ENCODE measurements around the gene P2RX6. TPM values are rescaled to one million over a fixed set of nuclear protein-coding genes. Genes with fewer than 3 reads are reported as not detected.
"Not testable (repeated sequence)": the region's sequence is repeated elsewhere in the genome, so short reads cannot be mapped to it uniquely, and the experiment has no call there.

P2RX6 gene
- total RNA-seq, 2 experiments from 2014 or later: 0.22 to 0.25 TPM

- Mint-ChIP-seq H3K9me3 (no peaks in the 10 kb centered on the region), H3K4me3 (no peak overlapping the region), H3K36me3 (ENCODE audit: low read depth) (no peaks in the 10 kb centered on the region), H3K27ac (no peak overlapping the region), H3K27me3 (peaks cover 19% of the 10 kb centered on the region), H3K4me1 (ENCODE audit: low read depth) (peaks cover 15% of the 10 kb centered on the region)
- POLR2A ChIA-PET: interaction anchor here (0.9 to 1.0 kb wide), 2 partner anchors 8 to 818 kb away, joined by 3 to 4 read pairs; no protein-coding TSS in a partner anchor
- ATAC-seq (no peak), DNase-seq (no peak)
- TF ChIP-seq, protein P1, sequence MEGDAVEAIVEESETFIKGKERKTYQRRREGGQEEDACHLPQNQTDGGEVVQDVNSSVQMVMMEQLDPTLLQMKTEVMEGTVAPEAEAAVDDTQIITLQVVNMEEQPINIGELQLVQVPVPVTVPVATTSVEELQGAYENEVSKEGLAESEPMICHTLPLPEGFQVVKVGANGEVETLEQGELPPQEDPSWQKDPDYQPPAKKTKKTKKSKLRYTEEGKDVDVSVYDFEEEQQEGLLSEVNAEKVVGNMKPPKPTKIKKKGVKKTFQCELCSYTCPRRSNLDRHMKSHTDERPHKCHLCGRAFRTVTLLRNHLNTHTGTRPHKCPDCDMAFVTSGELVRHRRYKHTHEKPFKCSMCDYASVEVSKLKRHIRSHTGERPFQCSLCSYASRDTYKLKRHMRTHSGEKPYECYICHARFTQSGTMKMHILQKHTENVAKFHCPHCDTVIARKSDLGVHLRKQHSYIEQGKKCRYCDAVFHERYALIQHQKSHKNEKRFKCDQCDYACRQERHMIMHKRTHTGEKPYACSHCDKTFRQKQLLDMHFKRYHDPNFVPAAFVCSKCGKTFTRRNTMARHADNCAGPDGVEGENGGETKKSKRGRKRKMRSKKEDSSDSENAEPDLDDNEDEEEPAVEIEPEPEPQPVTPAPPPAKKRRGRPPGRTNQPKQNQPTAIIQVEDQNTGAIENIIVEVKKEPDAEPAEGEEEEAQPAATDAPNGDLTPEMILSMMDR (IDR thresholded peaks at IDR 0.05): no peak
- intact Hi-C loops (cut with micrococcal nuclease): loop anchor here (10.0 kb wide), 1 partner anchor 48 kb away; no protein-coding TSS in a partner anchor
- CTCF ChIA-PET: no interaction called here
Observed at GRCh38 chr22:21047035-21047661, 32.2 kb downstream of the P2RX6 start.

- Mint-ChIP-seq H3K27ac (no peak overlapping the region), H3K4me1 (ENCODE audit: low read depth) (peaks cover 15% of the 10 kb centered on the region), H3K9me3 (no peaks in the 10 kb centered on the region), H3K4me3 (no peak overlapping the region), H3K27me3 (peaks cover 18% of the 10 kb centered on the region), H3K36me3 (ENCODE audit: low read depth) (no peaks in the 10 kb centered on the region)
- CTCF ChIA-PET: no interaction called here
- TF ChIP-seq, protein P1 (IDR thresholded peaks at IDR 0.05): no peak
- POLR2A ChIA-PET: interaction anchor here (0.9 kb wide), 1 partner anchor 8 kb away, joined by 3 read pairs; no protein-coding TSS in a partner anchor
- DNase-seq (no peak), ATAC-seq (no peak)
- intact Hi-C loops (cut with micrococcal nuclease): loop anchor here (10.0 kb wide), 1 partner anchor 47 kb away; no protein-coding TSS in a partner anchor
Observed at GRCh38 chr22:21047730-21048129, 32.8 kb downstream of the P2RX6 start.

- H3K27me3 Mint-ChIP-seq: peaks cover 11% of the 10 kb centered on the region
Observed at GRCh38 chr22:21048448-21048847, 33.5 kb downstream of the P2RX6 start.

DNA sequence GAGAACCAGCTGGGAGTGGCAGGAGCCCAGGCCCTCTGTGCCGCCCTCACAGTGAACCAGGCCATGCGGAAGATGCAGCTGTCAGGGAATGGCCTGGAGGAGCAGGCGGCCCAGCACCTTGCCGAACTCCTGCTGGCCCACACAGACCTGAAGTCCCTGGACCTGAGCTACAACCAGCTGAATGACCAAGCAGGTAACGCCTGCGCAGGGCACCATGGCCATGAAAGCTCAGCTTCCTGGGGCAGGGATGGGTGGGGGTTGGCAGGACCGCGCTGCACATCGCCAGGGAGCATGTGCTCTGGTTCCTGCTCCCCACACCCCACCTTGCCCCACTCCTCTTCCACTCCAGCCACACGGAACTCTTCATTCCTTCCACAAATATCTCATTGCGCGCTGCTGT is 34.0 kb downstream of the P2RX6 start:
- POLR2A ChIA-PET; H3K4me3 Mint-ChIP-seq; H3K36me3 Mint-ChIP-seq (ENCODE audit: low read depth); H3K27ac Mint-ChIP-seq; CTCF ChIA-PET; H3K9me3 Mint-ChIP-seq; ATAC-seq; DNase-seq: not testable (repeated sequence)
- intact Hi-C loops (cut with micrococcal nuclease): loop anchor here (10.0 kb wide), 1 partner anchor 46 kb away; no protein-coding TSS in a partner anchor
- peaks cover 11% of the 10 kb centered on the region for H3K27me3 Mint-ChIP-seq
- H3K4me1 Mint-ChIP-seq (ENCODE audit: low read depth): peaks cover 15% of the 10 kb centered on the region

More at GRCh38 chr22:21048448-21048847, 33.5 kb downstream of the P2RX6 start:
- POLR2A ChIA-PET; H3K9me3 Mint-ChIP-seq; H3K36me3 Mint-ChIP-seq (ENCODE audit: low read depth); DNase-seq; H3K27ac Mint-ChIP-seq; CTCF ChIA-PET; H3K4me3 Mint-ChIP-seq; ATAC-seq: not testable (repeated sequence)
- H3K4me1 Mint-ChIP-seq (ENCODE audit: low read depth): peaks cover 15% of the 10 kb centered on the region
- intact Hi-C loops (cut with micrococcal nuclease): loop anchor here (10.0 kb wide), 1 partner anchor 46 kb away; no protein-coding TSS in a partner anchor

DNA sequence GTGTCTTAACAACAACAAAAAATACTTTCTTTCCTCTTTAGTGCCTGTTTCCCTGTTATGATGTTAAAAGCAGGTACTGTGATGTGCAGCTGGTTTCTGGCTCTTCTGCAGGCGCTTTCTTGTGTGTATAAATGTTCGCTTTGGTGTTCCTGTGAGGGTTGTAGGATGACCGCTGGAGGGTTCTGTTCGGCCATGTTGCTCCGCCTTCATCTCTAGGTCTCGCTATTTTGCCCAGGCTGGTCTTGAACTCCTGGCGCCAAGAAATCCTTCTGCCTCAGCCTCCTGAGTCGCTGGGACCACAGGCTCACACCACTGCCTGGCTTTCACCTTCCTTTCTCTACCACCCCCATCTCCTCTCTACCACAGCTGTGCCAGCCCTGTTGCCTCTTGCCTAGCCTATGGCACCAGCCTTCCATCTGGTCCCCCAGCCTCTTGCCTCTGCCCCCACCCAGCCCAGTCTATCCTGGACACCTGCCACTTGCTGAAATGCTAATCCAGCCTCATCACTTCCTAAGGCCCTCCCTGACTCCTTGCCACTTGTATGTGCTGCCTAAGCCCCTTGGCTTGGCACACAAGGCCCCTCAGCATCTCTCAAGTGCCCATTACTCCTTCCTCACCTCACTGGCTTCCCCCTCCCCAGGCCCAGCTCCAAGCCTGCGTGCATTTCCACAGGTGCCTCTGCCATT is 36.3 kb downstream of the P2RX6 start:
- ATAC-seq (no peak), DNase-seq (no peak)
- intact Hi-C loops (cut with micrococcal nuclease): no loop called here
- ChIA-PET CTCF (no interaction called here), POLR2A (no interaction called here)
- TF ChIP-seq, protein P1 (IDR thresholded peaks at IDR 0.05): no peak
- H3K36me3 Mint-ChIP-seq (ENCODE audit: low read depth): no peaks in the 10 kb centered on the region
- H3K4me1 Mint-ChIP-seq (ENCODE audit: low read depth): peaks cover 6% of the 10 kb centered on the region
- no peak overlapping the region for H3K4me3 Mint-ChIP-seq
- no peaks in the 10 kb centered on the region for H3K9me3 Mint-ChIP-seq
- H3K27me3 Mint-ChIP-seq: no peaks in the 10 kb centered on the region
- no peak overlapping the region for H3K27ac Mint-ChIP-seq

Measured in activated CD8-positive, alpha-beta T cell treated with anti-CD3 and anti-CD28 coated beads for 36 hours (primary cell).